Measurements from ENCODE around the gene PILRB.

DNA sequence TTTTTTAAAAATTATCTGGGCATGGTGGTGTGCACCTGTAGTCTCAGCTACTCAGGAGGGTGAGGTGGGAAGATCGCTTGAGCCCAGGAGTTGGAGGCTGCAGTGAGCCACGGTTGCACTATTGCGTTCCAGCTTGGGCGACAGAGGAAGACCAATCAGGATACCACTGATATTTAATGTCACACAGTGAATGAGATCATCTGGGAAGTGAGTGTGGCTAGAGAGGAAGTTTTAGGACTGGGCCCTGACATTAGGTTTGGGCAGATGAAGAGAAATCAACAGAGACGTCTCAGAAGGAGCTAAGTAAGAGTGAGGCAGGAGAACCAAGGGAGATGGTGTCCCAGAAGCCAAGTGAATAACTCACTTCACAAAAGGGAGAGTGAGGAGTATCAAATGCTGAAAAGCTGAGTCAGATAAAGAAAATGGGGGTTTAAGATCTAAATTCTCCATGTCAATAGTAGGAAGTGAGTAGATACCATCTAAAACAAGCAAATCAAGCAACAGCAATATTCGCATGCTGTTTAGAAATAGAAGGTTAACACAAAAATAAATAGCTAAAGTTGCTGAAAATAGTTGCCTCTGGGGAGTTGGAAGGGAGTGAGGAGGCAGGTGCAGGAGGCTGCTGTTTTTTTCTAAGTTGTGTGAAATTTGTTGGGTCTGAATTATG, 26.8 kb downstream of the PILRB start:
- TF ChIP-seq ZNF274 (IDR thresholded peaks at IDR 0.05; ENCODE audit: low read depth, low read length) (no peak), SUZ12 (IDR thresholded peaks at IDR 0.05; ENCODE audit: extremely low read depth, insufficient read depth, insufficient read length) (no peak)

All from NT2/D1 (cell line).